ENCODE data around the gene FOXP2.

DNA sequence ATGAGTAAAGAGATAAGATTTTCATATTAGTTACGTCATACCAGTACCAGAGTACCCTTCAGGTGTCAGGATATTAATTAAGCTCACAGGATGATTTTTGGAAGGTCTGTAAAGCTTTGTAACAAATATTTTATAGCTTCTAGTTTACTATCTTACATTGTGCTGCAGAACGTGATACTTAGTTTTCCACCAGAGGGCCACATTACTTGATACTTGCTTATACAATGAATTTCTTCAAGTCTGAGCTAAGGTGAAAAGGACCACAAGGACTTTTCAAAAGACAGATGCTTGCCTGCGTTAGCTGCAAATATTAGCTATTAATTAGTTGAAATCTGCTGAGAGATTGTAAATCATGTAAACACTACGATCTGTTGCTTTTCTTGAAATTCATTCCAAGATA lies 12.2 kb downstream of the FOXP2 start:
- TF ChIP-seq POLR2A (IDR thresholded peaks at IDR 0.05): no peak
- TF ChIP-seq, protein P1, sequence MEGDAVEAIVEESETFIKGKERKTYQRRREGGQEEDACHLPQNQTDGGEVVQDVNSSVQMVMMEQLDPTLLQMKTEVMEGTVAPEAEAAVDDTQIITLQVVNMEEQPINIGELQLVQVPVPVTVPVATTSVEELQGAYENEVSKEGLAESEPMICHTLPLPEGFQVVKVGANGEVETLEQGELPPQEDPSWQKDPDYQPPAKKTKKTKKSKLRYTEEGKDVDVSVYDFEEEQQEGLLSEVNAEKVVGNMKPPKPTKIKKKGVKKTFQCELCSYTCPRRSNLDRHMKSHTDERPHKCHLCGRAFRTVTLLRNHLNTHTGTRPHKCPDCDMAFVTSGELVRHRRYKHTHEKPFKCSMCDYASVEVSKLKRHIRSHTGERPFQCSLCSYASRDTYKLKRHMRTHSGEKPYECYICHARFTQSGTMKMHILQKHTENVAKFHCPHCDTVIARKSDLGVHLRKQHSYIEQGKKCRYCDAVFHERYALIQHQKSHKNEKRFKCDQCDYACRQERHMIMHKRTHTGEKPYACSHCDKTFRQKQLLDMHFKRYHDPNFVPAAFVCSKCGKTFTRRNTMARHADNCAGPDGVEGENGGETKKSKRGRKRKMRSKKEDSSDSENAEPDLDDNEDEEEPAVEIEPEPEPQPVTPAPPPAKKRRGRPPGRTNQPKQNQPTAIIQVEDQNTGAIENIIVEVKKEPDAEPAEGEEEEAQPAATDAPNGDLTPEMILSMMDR (IDR thresholded peaks at IDR 0.05): peak in 1 of 3 donors; percentile 10

Data from ovary (tissue), 3 donors.